ENCODE measurements around the gene KLHL36. TPM values are rescaled to one million over a fixed set of nuclear protein-coding genes. Genes with fewer than 3 reads are reported as not detected.

Gene KLHL36
- total RNA-seq, 1 donor from 2014 or later: 53.0 TPM

DNA sequence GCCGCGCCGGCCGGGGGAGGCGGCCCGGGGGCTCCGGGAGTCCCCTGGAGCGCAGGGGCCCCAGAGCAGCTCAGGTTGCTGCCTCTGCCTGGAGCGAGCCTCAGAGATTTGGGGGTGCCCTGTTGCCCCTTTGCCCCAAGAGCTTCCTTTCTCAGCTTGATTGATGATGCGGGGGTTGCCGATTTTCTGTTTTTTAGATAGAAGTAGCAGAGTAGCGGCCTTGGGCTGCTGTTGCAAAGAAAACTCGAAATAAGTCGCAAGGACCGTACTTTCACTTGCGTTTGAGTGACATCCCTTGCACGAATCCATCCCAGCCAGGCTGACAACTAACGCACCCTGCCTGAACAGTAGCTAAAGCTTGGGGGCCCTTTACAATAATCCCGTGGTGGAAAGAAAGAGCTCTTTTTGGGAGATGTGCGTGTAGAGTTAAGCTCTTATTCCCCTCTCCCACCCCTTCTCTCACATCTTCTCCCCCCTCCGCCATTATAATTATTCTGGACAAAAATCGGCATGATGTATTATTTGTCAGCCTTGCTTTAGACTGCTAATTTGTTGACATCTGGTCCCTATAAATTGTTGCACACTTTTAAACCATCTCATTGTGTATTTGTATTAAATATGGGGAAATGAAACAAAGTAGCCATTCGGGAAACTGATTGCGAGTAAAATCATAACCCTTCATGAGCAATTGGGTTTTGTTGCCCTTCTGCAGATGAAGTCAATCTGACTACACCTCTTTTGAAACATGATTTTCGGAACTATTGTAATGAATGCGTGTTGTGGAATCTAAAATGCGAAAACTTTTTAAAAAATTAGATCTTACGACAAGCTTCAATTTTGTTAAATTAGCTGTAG, 52.4 kb downstream of the KLHL36 start:
- Histone ChIP-seq H3K4me1 (peaks cover 34% of the 10 kb centered on the region), H3K9me3 (no peaks in the 10 kb centered on the region), H3K36me3 (no peaks in the 10 kb centered on the region), H3K27me3 (ENCODE audit: low read depth) (no peaks in the 10 kb centered on the region), H3K4me3 (peak overlapping the region; percentile 98), H3K27ac (peak overlapping the region; percentile 86)
- ATAC-seq (peak; percentile 67), DNase-seq (no peak)
- no peak for TF ChIP-seq CTCF (IDR thresholded peaks at IDR 0.05)
- intact Hi-C loops (cut with DNase I): no loop called here

GRCh38 chr16:84703681-84704080, 55.4 kb downstream of the KLHL36 start:
- ATAC-seq (no peak), DNase-seq (no peak)
- no peak for TF ChIP-seq CTCF (IDR thresholded peaks at IDR 0.05)
- Histone ChIP-seq H3K4me3 (no peak overlapping the region), H3K27ac (no peak overlapping the region), H3K27me3 (ENCODE audit: low read depth) (no peaks in the 10 kb centered on the region), H3K36me3 (no peaks in the 10 kb centered on the region), H3K9me3 (no peaks in the 10 kb centered on the region), H3K4me1 (peaks cover 45% of the 10 kb centered on the region)
- intact Hi-C loops (cut with DNase I): no loop called here

DNA sequence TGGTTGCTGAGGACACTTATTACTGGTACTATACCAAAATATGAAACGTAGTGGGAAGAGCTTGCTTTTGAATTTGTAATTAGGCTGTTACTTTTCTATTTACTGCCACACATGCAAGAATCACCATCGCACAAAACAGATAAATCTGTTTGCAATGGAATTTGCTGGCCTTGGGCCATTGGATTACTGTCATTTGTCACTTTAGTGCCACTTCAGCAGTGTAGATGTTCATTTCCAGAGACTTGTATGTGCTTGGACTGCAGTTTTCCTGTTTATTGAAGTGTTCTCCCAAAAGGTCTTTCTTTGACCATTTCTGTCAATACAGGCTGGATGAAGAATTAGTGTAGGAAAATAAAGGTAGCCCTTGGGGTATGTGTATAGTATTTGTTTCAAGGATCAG, 55.9 kb downstream of the KLHL36 start:
- TF ChIP-seq CTCF (IDR thresholded peaks at IDR 0.05): no peak
- no peak for ATAC-seq
- DNase-seq: no peak
- no peaks in the 10 kb centered on the region for H3K27me3 ChIP-seq (ENCODE audit: low read depth)
- peaks cover 42% of the 10 kb centered on the region for H3K4me1 ChIP-seq
- no peaks in the 10 kb centered on the region for H3K9me3 ChIP-seq
- intact Hi-C loops (cut with DNase I): no loop called here
- H3K36me3 ChIP-seq: no peaks in the 10 kb centered on the region
- no peak overlapping the region for H3K27ac ChIP-seq
- no peak overlapping the region for H3K4me3 ChIP-seq

- H3K27me3 ChIP-seq (ENCODE audit: low read depth): no peaks in the 10 kb centered on the region
- intact Hi-C loops (cut with DNase I): no loop called here
- H3K9me3 ChIP-seq: no peaks in the 10 kb centered on the region
- no peak for ATAC-seq
- H3K27ac ChIP-seq: no peak overlapping the region
- H3K4me3 ChIP-seq: no peak overlapping the region
- H3K36me3 ChIP-seq: no peaks in the 10 kb centered on the region
- no peak for DNase-seq
- TF ChIP-seq CTCF (IDR thresholded peaks at IDR 0.05): no peak
- H3K4me1 ChIP-seq: peaks cover 31% of the 10 kb centered on the region
Measured at GRCh38 chr16:84706856-84707255, 58.5 kb downstream of the KLHL36 start.

DNA sequence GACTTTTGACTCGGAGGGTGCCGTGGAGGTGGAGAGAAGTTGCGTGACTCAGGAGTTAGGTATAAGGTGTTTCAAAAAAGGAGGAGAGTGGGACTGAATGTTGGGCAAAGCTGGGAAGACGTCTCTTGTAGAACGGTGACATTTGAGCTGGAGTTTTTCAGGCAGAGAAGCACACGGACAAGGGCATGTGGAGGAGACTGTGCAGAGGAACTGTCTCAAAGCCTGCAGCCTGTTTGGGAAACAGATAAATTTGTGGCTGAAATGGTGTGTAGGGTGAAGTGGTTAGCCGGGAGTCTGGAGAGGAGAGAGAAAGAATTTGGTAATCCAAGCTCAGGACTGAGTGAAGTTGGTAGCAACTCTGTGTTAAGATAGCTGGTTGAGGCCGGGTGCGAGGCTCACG, 61.3 kb downstream of the KLHL36 start:
- DNase-seq: no peak
- intact Hi-C loops (cut with DNase I): no loop called here

More for the DNA sequence above, 61.3 kb downstream of the KLHL36 start:
- H3K4me1 ChIP-seq: peaks cover 11% of the 10 kb centered on the region
- H3K9me3 ChIP-seq: no peaks in the 10 kb centered on the region
- ATAC-seq: no peak
- no peaks in the 10 kb centered on the region for H3K27me3 ChIP-seq (ENCODE audit: low read depth)
- no peaks in the 10 kb centered on the region for H3K36me3 ChIP-seq
- no peak overlapping the region for H3K27ac ChIP-seq
- H3K4me3 ChIP-seq: no peak overlapping the region
- no peak for TF ChIP-seq CTCF (IDR thresholded peaks at IDR 0.05)

All from lower lobe of right lung (tissue), 2 donors.